ENCODE measurements around the gene RPL41.

GRCh38 chr12:56120158-56120846 lies 3.9 kb downstream of the RPL41 start:
- TF ChIP-seq CTCF (IDR thresholded peaks at IDR 0.05) (no peak), POLR2A (IDR thresholded peaks at IDR 0.05) (no peak)

Measured in right lobe of liver (tissue), 4 donors.